Ovary (tissue), 3 donors: ENCODE results near the gene PCDHAC1.

ENCODE experiments used
- CTCF ChIP-seq, 3 donors: fragments of 450-650 bp in 2 of 3; fragments of 200-600 bp in 1 of 3; IDR thresholded peaks; one replicate each; pipeline versions ENCODE4 v1.5.1 to v1.8.0; 2016 to 2022; ENCODE audit warnings: antibody characterized with exemption in 3 of 3, mild to moderate bottlenecking in 1 of 3
- EP300 ChIP-seq: sonication (generic); formaldehyde crosslinking; IDR thresholded peaks from one replicate; pipeline ENCODE4 v1.6.1; 2017; ENCODE audit warnings: antibody characterized with exemption
- POLR2A ChIP-seq: fragments of 450-650 bp; IDR thresholded peaks from one replicate; pipeline ENCODE4 v1.6.1; 2017; ENCODE audit warnings: antibody characterized with exemption, mild to moderate bottlenecking, moderate library complexity
- donor health status: DM: no; HTN: no; CAD: no.

DNA sequence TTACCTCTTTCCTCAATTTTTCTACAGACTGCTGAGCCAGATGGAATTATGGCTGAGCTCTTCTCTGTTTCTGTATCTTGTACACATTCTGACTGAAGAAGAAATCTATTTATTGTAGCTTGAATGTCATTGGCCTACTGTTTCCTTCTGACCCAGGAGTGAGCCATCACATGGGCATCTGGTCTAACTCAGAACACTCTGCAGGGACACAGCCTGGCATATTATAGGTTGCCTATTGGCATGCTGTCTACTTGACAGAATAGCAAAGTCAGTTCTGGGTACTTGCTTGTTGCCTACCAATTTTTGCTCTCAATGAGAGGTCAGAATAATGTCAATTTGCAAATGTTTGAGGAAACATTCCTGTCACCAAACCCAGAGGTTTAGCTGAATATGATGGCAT, 47.5 kb downstream of the PCDHAC1 start:
- TF ChIP-seq CTCF (IDR thresholded peaks at IDR 0.05) (no peak), EP300 (no peak), POLR2A (no peak)
